ENCODE data around the gene CLTC.

The CLTC gene

DNA sequence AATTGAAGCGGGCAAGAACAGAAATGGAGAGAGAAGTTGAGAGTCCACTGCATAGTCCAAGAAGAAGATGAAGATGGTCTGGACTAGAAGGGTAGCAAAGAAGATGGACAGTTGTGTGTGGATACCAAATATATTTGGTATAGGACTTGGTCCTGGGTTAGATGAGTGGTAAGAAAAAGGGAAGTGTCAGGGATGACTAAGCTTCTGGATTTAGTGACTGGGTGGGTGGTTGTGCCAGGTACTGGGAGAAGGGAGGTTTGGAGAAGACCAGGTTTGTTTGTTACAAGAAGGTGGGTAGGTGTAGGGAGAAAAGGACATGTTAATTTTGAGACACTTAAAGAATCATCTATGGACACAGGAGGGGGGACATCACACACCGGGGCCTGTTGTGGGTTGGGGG, 93.2 kb downstream of the CLTC start:
- TF ChIP-seq, protein P1, sequence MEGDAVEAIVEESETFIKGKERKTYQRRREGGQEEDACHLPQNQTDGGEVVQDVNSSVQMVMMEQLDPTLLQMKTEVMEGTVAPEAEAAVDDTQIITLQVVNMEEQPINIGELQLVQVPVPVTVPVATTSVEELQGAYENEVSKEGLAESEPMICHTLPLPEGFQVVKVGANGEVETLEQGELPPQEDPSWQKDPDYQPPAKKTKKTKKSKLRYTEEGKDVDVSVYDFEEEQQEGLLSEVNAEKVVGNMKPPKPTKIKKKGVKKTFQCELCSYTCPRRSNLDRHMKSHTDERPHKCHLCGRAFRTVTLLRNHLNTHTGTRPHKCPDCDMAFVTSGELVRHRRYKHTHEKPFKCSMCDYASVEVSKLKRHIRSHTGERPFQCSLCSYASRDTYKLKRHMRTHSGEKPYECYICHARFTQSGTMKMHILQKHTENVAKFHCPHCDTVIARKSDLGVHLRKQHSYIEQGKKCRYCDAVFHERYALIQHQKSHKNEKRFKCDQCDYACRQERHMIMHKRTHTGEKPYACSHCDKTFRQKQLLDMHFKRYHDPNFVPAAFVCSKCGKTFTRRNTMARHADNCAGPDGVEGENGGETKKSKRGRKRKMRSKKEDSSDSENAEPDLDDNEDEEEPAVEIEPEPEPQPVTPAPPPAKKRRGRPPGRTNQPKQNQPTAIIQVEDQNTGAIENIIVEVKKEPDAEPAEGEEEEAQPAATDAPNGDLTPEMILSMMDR (conservative IDR thresholded peaks at IDR 0.05; ENCODE audit: control insufficient read depth, insufficient read depth, low read depth, low read length), result no peak
- no peak for DNase-seq (ENCODE audit: low read depth)
- H3K4me3 ChIP-seq (ENCODE audit: control insufficient read depth, low read depth, low read length), result no peak overlapping the region

DNA sequence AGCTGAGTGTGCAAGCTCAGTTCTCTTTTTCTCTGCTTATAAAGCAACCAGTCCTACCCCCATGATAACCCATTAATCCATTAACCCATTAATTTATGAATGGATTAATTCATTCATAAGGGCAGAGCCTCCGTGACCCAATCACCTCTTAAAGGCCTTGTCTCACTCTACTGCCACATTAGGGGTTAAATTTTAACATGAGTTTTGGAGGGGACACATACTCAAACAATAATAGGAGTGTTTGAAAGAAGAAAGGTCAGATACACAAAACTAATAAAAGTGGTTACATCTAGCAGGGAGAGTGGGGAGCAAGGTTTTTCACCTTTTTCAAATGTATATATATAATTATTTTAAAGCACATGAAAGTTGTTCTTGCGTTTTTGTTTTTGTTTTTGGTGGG, 94.6 kb downstream of the CLTC start:
- no peak for DNase-seq (ENCODE audit: low read depth)
- no peak overlapping the region for H3K4me3 ChIP-seq (ENCODE audit: control insufficient read depth, low read depth, low read length)
- TF ChIP-seq, protein P1 (conservative IDR thresholded peaks at IDR 0.05; ENCODE audit: control insufficient read depth, insufficient read depth, low read depth, low read length), result no peak

DNA sequence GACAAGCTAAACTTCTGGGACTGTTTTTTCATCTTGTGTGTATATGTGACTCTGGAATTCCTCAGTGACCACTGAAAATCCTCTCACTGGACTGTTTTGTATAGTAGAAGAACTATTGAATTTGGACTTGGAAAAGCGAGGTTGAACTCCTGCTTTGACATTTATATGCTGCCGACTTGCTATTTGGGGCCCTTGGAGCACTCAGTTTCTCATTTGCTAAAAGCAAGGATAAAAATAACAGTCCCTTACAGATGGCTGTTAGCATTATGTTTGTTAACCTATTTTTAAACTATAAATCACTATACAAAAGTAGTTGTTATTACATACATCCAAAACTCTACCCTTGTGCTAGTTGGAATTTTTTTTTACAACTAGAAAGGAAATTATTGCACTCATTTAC, 96.7 kb downstream of the CLTC start:
- no peak for DNase-seq (ENCODE audit: low read depth)
- TF ChIP-seq, protein P1 (conservative IDR thresholded peaks at IDR 0.05; ENCODE audit: control insufficient read depth, insufficient read depth, low read depth, low read length), result no peak
- no peak overlapping the region for H3K4me3 ChIP-seq (ENCODE audit: control insufficient read depth, low read depth, low read length)

DNA sequence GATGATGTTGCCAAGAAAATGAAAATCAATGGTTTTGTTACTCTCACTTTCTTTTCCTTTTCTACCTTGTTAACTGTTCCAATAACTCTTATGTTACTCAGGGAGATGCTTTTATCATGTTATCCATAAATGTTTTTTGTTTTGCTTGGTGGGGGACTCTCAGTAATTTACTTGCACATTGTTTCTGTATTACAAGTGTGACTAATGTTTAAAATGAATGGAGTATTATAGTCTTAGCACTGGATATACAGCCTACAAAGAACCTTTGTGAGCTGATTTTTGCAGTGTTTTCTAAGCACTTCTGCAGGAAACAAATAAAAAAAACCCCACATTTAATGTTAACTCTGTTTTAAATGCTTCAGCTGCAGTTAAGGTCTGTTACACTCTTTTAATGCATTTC, 99.8 kb downstream of the CLTC start:
- H3K4me3 ChIP-seq (ENCODE audit: control insufficient read depth, low read depth, low read length), result no peak overlapping the region
- TF ChIP-seq, protein P1 (conservative IDR thresholded peaks at IDR 0.05; ENCODE audit: control insufficient read depth, insufficient read depth, low read depth, low read length), result no peak
- DNase-seq (ENCODE audit: low read depth), result no peak

DNA sequence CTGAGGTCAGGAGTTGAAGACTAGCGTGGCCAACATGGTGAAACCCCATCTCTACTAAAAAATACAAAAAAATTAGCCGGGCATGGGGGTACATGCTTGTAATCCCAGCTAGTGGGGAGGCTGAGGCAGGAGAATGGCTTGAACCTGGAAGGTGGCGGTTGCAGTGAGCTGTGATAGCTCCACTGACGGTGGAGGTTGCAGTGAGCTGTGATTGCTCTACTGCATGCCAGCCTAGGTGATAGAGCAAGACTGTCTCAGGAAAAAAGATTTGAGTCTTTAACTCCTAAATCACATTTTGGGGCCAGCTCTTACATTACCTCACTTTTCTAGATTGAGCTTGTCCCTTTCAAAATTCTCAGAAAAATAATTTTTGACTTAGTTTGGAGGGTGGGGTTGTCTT, 102.9 kb downstream of the CLTC start:
- no peak overlapping the region for H3K4me3 ChIP-seq (ENCODE audit: control insufficient read depth, low read depth, low read length)
- TF ChIP-seq, protein P1 (conservative IDR thresholded peaks at IDR 0.05; ENCODE audit: control insufficient read depth, insufficient read depth, low read depth, low read length), result no peak
- no peak for DNase-seq (ENCODE audit: low read depth)

DNA sequence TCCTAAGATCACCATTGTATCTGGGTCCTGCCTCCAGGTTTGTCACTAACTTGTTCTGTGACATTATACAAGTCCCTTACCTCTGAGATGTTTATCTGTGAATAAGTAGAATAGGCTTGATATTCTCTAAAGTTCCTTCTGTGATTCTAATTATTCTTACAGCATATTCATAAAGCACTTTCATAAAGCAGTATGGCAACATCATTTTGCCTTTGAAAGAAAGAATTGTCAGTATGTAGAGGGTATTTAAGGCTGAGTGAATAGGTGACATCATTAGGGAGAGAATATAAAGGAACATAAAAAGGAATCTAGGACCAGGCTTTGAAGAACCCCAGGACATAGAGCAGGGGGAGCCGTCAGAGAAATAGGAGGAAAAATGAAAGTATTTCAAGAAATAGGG, 103.3 kb downstream of the CLTC start:
- DNase-seq (ENCODE audit: low read depth), result no peak
- TF ChIP-seq, protein P1 (conservative IDR thresholded peaks at IDR 0.05; ENCODE audit: control insufficient read depth, insufficient read depth, low read depth, low read length), result no peak
- H3K4me3 ChIP-seq (ENCODE audit: control insufficient read depth, low read depth, low read length), result no peak overlapping the region

DNA sequence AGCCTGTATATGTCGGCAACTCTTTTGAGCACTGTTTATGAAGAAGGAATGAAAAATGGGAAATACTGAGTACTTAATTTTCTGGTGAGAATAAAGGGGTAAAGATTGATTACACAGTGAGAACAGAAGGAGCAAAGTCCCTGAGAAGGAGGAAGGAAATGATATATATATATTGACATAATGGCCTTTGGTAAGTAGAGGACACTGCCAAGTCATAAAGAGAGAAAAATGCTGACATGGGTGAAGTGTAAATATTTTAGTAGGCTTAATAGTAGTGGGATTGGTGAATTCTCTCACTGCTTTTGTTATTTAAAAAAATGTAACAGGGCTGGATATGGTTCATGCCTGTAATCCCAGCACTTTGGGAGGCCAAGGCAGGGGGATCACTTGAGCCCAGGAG, 103.9 kb downstream of the CLTC start:
- TF ChIP-seq, protein P1 (conservative IDR thresholded peaks at IDR 0.05; ENCODE audit: control insufficient read depth, insufficient read depth, low read depth, low read length), result no peak
- no peak overlapping the region for H3K4me3 ChIP-seq (ENCODE audit: control insufficient read depth, low read depth, low read length)

More for the DNA sequence above, 103.9 kb downstream of the CLTC start:
- no peak for DNase-seq (ENCODE audit: low read depth)
